Islet precursor cell (in vitro differentiated cells): ENCODE data around the gene SULT1B1.

ENCODE experiments used
- DNase-seq: peaks from one replicate; pipeline ENCODE4 v3.0.0-alpha.2; 2018

SULT1B1 gene

DNA sequence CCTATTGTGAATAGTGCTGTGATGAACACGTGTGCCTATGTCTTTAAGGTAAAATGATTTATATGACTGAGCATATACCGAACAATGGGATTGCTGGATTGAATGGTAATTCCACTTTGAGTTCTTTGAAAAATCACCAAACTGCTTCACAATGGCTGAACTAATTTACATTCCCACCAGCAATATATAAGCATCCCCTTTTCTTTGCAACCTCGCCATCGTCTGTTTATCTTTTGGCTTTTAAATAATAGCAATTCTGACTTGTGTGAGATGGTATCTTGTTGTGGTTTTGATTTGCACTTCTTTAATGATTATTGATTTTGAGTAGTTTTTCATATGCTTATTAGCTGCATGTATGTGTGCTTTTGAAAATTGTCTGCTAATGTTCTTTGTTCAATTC is 75.6 kb downstream of the SULT1B1 start:
- no peak for DNase-seq
